Measurements from ENCODE around the gene DNAH8.

Gene DNAH8, protein sequence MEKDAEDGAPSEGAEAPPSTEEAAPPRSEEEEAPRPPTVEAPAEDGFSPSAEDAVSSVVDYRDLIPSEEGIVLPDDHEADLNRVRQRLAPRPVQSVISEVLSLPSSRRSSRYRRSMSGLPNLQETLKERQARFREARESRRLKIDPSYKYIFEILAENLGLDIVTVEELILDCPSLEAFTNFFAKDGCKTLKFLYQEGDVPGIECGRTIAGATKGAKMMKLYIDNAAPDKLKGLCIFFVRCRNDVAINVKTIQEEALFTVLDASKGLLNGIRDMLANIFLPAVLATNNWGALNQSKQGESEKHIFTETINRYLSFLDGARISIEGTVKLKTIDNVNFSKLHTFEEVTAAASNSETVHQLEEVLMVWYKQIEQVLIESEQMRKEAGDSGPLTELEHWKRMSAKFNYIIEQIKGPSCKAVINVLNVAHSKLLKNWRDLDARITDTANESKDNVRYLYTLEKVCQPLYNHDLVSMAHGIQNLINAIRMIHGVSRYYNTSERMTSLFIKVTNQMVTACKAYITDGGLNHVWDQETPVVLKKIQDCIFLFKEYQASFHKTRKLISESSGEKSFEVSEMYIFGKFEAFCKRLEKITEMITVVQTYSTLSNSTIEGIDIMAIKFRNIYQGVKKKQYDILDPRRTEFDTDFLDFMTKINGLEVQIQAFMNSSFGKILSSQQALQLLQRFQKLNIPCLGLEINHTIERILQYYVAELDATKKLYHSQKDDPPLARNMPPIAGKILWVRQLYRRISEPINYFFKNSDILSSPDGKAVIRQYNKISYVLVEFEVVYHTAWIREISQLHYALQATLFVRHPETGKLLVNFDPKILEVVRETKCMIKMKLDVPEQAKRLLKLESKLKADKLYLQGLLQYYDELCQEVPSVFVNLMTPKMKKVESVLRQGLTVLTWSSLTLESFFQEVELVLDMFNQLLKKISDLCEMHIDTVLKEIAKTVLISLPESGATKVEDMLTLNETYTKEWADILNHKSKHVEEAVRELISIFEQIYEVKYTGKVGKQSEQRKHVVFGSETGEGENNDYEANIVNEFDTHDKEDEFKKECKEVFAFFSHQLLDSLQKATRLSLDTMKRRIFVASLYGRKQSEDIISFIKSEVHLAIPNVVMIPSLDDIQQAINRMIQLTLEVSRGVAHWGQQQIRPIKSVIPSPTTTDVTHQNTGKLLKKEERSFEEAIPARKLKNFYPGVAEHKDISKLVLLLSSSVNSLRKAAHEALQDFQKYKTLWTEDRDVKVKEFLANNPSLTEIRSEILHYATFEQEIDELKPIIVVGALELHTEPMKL (N-terminal part only)

DNA sequence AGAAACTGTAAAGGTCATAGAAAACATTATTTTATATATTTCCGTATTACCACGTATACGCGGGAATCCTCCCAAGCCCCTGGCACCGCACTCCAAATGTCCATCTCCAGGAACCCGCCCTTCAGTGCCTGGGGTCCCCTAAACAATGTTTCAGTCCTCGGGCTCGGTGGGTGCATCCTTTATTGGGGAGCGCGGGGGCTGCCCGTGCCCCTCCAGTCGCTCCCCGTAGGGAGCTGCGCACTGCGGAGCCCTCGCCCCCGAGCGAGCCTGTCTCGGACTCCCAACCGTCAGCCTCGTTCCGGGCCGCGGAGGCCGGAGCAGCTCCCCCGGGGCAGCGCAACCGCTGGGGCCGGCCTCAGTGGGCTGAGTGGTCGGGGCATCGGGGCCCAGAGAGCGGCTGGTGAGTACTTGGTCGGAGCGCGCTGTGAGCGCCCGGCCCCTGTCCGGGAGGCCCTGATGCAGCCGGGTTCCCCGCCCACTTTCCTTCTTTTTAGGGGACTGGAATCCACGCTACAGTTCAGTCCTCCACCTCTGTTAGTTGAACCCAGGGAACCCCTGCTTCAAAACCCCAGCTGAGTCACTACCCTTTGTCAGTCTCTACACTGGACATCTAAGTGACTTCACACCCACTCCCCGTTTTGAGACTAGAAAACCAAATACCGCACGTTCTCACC is at the start of gene DNAH8:
DNAH8 (plus strand) TSS at position 296 of the 674 bp plus-strand sequence. CDS start 7,499 bp downstream, outside the sequence.
- no peak for DNase-seq (ENCODE audit: low spot score)

DNA sequence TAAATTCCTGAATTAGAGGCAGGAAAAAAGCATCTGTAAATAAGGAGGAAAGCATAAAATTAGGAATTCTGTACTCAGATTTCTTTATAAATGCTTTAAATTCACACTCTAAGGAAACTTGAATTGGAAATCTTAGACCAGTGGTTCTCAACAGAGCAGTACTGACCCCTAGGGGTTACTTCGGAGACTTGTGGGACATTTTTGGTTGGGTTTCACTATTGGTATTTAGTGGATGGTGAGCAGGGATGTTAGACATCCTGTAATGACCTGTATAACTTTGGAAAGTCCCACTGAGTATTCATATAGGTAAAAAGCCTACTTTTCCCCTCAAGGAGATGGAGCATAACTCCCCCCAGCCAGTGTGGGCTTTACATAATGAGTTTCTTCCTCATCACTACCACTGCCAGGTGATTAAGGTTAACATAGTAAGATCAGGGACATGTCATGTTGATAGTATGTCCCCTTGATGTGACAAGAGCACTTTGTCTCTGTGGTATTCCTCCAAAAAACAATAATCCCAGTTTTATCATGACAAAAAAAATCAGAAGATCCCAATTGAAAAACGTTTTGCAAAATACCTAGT is 43.1 kb upstream of the DNAH8 start:
- no peak for DNase-seq (ENCODE audit: low spot score)

DNA sequence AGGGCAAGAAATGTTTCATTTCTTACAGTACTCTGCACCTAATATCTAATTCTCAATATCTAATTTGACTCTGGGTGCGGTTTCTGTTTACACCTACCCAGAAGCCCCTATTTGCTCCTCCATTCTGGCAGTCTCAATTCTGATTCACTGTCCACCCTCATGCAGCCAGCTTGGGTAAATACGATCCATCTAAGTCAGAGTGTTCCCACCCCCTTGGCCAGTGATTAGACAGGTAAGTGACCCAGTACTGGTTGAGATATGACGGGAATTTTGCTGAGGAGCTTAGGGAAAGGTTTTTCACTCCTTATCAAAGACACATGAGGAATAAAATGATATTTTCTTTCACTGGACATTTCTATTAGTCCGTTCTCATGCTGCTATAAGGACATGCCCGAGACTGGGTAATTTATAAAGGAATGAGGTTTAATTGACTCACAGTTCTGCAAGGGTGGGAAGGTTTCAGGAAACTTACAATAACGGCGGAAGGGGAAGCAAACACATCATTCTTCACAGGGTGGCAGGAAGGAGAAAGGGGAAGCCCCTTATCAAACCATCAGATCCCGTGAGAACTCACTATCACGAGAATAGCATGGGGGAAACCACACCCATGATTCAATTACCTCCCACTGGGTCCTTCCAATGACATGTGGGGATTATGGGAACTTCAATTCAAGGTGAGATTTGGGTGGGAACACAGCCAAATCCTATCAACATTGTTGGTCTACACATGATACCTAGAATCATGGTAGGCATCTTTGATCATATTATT is 41.5 kb upstream of the DNAH8 start:
- no peak for DNase-seq (ENCODE audit: low spot score)

DNA sequence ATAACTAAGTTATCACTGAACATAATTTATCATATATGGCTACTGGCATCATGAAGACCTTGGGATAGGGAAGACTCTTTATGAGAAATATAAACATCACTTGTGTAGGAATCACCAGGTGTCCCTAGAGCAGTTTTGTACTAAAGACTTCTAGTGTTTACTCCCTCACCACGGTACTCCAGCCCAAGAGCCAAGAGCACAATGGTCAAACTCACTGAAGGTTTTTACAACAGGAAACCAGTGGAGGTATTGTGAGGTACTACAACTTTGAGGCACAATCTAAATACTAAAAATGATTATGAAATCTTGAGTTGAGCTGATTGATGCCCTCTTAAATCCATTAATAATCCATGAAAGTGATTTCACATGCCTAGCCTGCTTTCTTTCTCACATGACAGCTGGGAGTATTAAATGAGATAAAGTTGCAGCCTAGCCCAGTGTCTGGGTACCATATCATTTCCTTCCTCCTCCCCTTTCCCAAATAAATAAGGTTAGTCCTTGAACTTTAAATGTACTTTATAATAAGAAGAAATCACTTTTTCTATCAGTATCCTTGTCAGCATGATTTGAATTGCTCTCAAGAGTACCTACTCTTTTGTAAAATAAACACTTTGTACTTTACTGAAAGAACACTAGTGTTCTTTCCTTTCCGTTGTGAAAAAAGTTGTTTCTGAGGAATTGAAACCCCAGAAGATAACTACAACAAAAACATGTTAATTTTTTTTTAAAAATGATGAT is 38.7 kb upstream of the DNAH8 start:
- DNase-seq (ENCODE audit: low spot score) = no peak

DNA sequence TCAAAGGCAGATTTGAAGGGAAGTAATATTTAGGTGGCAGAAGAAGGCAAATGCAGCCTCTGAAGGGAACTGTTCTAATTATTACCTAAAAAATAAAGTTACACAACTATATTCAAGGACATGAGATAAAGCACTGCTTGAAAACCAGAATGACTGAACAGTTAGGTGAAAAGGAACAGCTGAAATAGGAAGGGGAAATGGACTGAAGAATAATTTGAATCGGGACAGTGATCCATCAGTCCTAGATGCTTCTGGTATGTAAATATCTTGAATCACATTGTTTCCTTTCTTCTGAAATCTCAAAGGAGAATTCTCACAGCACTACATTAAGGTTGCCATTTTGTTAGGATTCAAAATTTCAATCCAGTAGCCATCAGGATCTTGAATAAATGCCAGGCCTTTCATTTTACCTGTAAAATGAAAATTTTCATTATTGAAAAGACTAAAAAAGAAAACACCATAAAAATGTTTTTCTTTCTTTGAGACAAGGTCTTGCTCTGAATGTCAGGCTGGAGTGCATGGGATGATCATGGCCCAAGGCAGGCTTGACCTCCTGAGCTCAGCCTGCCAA is 38.1 kb upstream of the DNAH8 start:
- no peak for DNase-seq (ENCODE audit: low spot score)

DNA sequence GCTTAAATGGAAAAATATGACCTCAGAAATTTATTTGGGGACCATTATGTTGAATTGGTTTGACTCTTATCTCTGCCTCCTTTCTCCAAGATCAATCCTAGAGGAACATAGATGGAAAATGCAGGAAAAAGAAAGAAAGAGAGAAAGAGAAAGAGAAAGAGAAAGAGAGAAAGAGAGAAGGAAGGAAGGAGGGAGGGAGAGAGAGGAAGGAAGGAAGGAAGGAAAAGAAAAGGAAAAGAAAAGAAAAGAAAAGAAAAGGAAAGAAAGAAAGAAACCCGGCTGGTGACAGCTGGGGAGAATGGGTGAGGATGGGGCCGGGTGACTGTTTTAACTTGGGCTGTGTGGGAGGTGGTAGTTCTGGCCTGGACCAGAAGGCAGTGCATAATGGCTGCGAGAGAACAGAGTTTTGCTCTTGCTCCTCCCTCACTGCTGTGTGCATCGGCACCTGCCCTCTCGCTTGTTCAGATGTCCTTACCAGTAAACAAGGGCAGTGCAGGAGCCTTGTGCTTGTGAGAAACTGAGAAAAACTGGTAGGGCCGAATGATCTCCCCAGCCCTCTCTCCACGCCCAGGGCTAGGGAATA is 36.8 kb upstream of the DNAH8 start:
- no peak for DNase-seq (ENCODE audit: low spot score)

DNA sequence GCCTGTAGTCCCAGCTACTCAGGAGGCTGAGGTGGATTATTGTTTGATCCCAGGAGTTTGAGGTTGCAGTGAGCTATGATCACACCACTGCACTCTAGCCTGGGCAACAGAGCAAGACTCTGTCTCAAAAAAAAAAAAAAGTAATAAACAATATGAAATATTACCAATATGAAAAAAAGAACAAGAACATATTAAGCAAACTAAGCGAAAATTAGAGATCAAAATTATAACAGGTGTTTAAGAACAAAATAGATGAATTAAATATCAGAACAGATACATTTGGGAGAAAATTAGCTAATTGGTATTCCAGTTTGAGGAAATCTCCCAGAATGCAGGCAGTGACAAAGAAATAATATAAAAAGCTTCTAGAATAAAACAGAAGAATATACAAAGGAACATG is 35.4 kb upstream of the DNAH8 start:
- no peak for DNase-seq (ENCODE audit: low spot score)

DNA sequence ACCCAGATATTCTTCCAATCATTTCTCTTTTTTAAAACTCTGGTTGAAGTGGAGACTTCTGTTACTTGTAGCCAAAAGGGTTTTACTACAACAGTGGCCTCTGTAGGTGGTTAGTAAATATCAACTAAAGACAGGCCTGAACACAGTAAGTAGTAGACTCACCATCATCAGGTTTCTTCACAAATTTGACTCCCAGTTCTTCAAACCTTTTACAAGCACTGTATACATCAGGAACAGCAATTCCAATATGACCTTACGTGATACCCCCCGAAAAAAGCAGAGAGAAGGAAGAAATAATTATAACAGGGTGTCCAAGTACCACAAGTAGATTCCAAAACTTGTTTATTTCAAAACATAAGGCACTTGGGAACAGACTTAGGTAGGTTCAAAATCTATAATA is 33.3 kb upstream of the DNAH8 start:
- no peak for DNase-seq (ENCODE audit: low spot score)

DNA sequence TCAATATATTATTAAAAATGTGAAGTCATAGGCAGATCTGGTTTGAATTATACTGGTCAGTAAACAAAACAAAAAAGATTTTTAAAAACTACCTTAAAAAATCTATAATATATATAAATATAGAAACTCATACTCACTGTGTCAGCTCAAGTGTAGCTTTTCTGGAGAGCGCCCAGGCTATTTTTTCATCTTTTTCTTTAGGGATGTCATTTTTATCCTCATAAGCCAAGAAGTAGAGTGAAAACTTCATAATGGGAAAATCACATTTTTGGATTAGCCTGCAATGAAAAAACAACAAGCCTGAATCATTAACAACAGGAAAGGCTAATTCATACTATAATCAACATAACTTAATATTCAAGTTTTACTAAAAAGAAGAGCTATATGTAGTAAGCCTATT is 30.9 kb upstream of the DNAH8 start:
- DNase-seq (ENCODE audit: low spot score) = no peak

DNA sequence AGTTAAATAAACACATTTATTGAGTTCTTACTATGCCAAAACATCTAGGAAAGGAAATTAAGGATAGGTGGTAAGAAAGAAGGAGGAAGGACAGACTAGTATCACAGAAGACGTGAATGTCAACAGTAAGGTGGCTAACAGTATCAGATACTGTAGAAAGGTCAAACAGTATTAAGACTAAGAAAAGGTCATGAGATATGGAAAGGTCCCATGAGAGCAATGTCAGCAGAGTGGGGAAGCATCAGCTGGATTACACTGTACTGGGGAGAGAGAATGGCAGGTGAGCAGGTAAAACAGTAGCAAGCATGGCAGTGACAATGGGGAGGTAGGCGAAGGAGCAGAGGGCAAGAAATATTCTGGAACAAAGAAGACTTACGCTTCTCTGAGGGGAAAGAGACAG is 30.2 kb upstream of the DNAH8 start:
- DNase-seq (ENCODE audit: low spot score) = no peak

DNA sequence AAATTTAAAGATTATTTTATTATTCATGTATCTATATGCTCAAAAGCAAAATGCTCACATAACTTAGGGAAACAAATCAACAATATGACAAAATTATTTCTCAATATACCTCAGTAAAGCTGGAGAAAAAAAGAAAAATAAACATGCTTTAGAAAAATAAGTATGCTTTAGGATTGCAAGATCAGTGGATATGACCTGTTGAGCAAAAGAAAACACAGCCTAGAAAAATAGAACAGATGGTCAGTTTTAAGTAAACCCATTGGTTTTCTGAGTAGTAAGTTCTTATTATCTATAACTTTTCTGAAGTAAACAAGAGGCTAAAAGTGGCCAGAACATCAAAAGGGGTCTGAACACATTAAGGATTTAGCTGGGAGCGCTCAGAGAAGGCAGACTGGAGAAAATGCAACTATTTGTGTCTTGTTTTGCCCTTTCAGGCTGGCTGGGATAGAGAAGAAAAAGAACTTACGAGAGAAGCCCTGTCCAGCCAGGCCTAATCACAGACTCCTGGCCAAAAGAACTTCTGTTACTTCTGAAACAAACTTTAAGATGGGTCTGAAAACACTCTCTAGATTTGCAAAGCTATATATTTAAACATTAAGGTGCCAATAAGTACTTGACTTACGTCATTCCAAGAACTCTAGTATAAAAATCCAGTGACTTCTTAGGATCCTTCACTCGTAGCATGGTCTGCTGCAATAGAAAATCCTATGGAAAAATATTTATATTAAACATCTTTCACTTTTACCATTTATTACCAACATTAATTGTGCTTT is 28.7 kb upstream of the DNAH8 start:
- DNase-seq (ENCODE audit: low spot score) = no peak

DNA sequence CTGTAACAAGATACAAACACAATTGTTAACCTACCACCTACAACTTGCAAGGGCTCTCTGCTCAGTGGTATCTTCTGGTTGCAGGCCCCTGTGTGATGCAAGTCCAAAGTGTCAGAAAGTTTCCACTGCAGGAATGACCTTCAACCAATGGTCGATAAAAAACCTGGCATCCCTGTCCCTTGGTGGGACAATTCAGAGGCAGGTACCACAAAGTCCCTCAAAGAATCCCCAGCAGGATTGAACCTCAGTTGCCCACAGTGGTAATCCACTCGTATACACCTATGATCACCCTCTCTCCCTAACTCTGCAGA is 28.1 kb upstream of the DNAH8 start:
- DNase-seq (ENCODE audit: low spot score) = no peak

DNA sequence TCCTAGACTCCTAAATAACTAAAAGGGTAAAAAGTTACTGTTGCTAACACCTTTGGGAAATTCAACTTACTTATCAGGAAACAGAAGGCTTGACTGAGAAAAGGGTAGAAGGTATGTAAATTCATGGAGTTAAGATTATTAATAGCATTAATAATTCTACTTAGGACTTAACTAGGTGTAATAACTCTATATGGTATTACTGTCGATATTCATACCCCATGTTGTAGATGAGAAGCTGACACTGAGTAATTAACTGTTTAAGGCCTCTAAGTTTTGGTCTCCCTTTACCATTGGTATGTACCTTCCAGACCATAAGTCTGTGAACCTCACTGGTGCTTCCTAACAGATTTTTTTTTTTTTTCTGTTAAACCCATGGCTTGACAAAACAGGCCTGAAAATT is 27.6 kb upstream of the DNAH8 start:
- no peak for DNase-seq (ENCODE audit: low spot score)

DNA sequence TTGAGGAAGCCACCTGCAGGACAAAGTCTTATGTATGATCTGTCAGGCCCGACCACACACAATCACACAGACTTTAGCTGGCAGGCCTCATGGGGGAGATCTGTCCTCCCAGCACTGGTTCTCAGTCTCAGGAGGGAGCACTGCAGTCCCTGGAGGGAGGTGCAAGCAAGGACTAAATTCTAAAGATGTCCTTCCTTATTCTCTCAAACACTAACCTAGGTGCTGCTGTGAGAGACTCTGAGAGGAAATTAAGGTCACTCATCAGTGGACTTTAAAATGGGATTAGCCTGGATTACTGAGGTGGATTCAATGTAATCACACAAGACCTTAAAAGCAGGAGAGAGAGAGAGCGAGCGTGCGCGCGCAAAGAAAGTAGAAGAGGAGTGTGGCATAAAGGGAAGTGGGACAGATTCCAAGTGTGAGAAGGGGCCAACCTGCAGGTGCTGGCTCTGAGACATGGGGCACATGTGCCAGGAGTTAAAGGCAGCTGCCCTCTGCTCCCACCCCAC is 26.5 kb upstream of the DNAH8 start:
- no peak for DNase-seq (ENCODE audit: low spot score)

DNA sequence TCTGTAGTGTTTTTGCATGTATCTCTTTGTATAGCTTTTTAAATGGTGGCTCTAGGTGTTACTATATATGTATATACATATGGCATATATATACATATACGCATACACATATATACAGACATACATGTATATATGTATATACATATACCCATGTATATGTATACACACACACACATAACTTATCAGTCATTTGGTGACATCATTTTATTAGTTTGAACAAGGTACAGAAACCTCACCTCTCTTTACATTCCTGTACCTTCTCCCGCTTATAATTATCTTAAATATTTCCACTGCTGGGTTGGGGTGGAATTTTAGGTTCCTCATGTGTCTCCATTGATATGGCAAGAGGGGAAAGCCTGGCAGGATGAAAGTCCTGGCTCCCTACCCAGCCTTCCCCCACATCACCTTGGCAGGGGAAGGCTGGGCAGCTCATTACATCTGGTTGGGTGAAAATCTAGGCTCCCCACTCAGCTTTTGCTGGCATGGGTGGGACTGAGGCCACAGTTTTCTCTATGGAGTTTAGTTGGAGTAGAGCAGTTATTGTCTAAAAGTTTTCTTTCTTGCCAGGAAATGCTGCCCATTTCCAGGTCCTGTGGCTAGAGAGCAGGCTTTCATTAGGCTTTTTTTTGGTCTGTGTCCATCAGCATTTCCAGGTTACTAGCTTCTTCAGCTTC is 19.7 kb upstream of the DNAH8 start:
- DNase-seq (ENCODE audit: low spot score) = no peak

DNA sequence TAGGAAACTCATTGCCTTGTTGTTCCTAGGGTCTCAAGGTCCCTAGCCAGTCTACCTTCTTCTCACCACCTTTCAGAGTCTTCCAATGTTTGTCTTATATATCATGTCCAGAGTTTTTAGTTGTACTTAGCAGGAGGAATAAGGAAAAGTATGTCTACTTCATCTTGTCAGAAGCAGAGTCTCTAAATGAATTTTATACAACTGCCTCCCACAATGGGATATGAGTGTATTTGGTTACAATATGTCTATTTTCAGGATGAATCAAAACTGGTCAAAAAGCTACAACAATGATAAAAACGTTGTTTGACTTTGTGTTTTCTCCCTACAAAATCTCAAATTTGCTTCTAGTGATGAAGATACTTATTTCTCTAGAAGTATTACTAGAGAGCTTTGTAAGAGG is 19.2 kb upstream of the DNAH8 start:
- no peak for DNase-seq (ENCODE audit: low spot score)

DNA sequence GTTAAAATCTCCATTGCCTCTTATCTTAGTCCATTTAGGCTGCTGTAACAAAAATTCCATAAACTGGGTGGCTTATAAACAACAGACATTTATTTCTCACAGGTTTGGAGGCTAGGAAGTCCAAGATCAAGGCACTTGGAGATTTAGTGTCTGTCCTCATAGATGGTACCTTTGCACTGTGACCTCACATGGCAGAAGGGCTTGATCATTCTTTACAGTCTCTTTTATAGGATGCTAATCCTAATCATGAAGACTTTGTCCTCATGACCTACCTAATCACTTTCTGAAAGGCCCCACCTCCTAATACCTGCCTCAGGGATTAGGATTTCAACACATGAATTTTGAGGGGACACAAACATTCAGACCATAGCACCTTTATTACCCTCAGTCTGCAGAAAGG is 18.8 kb upstream of the DNAH8 start:
- no peak for DNase-seq (ENCODE audit: low spot score)

DNA sequence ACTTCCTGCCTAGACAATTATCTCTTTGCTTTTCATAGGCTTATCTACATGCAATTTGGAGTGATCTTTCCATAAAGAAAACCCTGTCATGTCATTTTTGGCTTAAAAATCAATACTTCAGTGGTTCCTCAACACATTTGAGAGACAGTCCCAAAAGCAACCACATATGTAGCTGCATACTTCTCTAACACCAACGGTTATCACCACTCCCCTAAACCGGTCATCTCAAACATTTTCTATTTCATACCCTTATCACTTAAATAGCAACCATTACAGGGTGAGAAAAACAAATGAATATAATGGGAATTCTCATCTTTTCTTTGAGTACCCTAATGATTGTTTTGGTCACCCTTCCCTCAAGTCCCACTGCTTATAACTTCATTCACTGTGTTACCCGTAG is 17.3 kb upstream of the DNAH8 start:
- DNase-seq (ENCODE audit: low spot score) = no peak

Data from ecto neural progenitor cell (in vitro differentiated cells).